GM12878 (cell line): Measurements from ENCODE around the gene NTN1. TPM values are rescaled to one million over a fixed set of nuclear protein-coding genes. Genes with fewer than 3 reads are reported as not detected.
A peak's percentile ranks its signal among the peaks of the same experiment; 100 is the strongest.

Experiments used
- ATAC-seq: fragments of 200-7000 bp; cut with Tn5 transposase; 3 replicates; pipeline ENCODE4 v1.9.1; 2020; ENCODE audit warnings: mild to moderate bottlenecking, moderate library complexity
- BruUV-seq: library from RNA; stranded (reverse); fragments of 400-500 nt; replicated peaks from 2 replicates; lab custom pipeline; 2021; lab: Mats Ljungman, UMichigan
- CTCF ChIA-PET: fragments of 300-600 bp; sonication (Branson Sonifier 250); formaldehyde crosslinking; extraction: SDS; loops from one replicate; lab custom pipeline; 2021; ENCODE audit warnings: inconsistent platforms; lab: Yijun Ruan, JAX
- POLR2A ChIA-PET: fragments of 350-600 bp; formaldehyde crosslinking; extraction: SDS; loops from one replicate; lab custom pipeline; 2021; ENCODE audit warnings: inconsistent platforms; lab: Charles Lee
- RAD21 ChIA-PET: fragments of 300-600 bp; sonication (Branson Sonifier 250); formaldehyde crosslinking; loops from one replicate; lab custom pipeline; 2023; ENCODE audit warnings: antibody characterized with exemption; ENCODE audit not compliant: unreplicated experiment; lab: Charles Lee
- SMC1A ChIA-PET: fragments of 300-600 bp; sonication (Branson Sonifier 250); formaldehyde crosslinking; loops from one replicate; lab custom pipeline; 2023; ENCODE audit not compliant: unreplicated experiment, uncharacterized antibody; lab: Charles Lee
- DNase-seq: peaks from one replicate; pipeline ENCODE4 v3.0.0-alpha.2; 2011; ENCODE audit warnings: low read depth, low spot score
- FAIRE-seq: peaks from 3 replicates; lab custom pipeline; 2011; peaks lifted over from hg19 to GRCh38; lab: Jason Lieb, UNC
- H2AFZ ChIP-seq: 2 replicates; pipeline ENCODE4 v1.6.0; 2011; ENCODE audit warnings: low read depth, low read length, control low read depth; ENCODE audit not compliant: control insufficient read depth
- H3K27ac ChIP-seq: 2 replicates; pipeline ENCODE4 v1.5.1; 2011; ENCODE audit warnings: control low read depth; ENCODE audit not compliant: control insufficient read depth, insufficient read depth
- H3K27me3 ChIP-seq, 2 experiments: replicated peaks in 1 of 2; 2 replicates each; pipeline versions ENCODE4 v1.6.0 to v1.6.1; 2011; ENCODE audit warnings: low read length in 1 of 2; ENCODE audit not compliant: control insufficient read depth in 2 of 2, insufficient read depth in 2 of 2
- H3K36me3 ChIP-seq, 2 experiments: 2 replicates each; pipeline ENCODE4 v1.5.1; 2011; ENCODE audit warnings: low read length in 1 of 2; ENCODE audit not compliant: control insufficient read depth in 2 of 2, insufficient read depth in 2 of 2
- H3K4me1 ChIP-seq: 2 replicates; pipeline ENCODE4 v1.6.1; 2011; ENCODE audit warnings: mild to moderate bottlenecking, low read length, moderate library complexity, mixed read lengths; ENCODE audit not compliant: control insufficient read depth, insufficient read depth
- H3K4me2 ChIP-seq: 2 replicates; pipeline ENCODE4 v1.6.0; 2011; ENCODE audit warnings: control low read depth; ENCODE audit not compliant: control insufficient read depth, insufficient read depth
- H3K4me3 ChIP-seq: fragments of 200-600 bp; sonication (generic); 2 replicates; pipeline ENCODE4 v1.5.1; 2016
- H3K79me2 ChIP-seq: 2 replicates; pipeline ENCODE4 v1.6.0; 2011; ENCODE audit warnings: low read length; ENCODE audit not compliant: control insufficient read depth, insufficient read depth
- H3K9ac ChIP-seq: 2 replicates; pipeline ENCODE4 v1.8.0; 2011; ENCODE audit warnings: low read length, control low read depth, mixed read lengths; ENCODE audit not compliant: control insufficient read depth, insufficient read depth
- H3K9me3 ChIP-seq: replicated peaks from 3 replicates; pipeline ENCODE4 v1.5.1; 2011; ENCODE audit warnings: mild to moderate bottlenecking, low read length; ENCODE audit not compliant: control insufficient read depth, insufficient read depth
- H4K20me1 ChIP-seq: 2 replicates; pipeline ENCODE4 v1.6.0; 2011; ENCODE audit not compliant: control insufficient read depth, insufficient read depth
- BHLHE40 ChIP-seq, 2 experiments: fragments of 450-650 bp in 1 of 2; IDR thresholded peaks; 2 replicates each; pipeline ENCODE4 v1.6.1; 2011 to 2017; ENCODE audit warnings: low read depth in 2 of 2, borderline replicate concordance in 1 of 2, improper control_type of control experiment in 1 of 2, low read length in 1 of 2, mild to moderate bottlenecking in 1 of 2
- BMI1 ChIP-seq: fragments of 450-650 bp; IDR thresholded peaks from 2 replicates; pipeline ENCODE4 v1.6.1; 2016; ENCODE audit warnings: mild to moderate bottlenecking, moderate library complexity, borderline replicate concordance
- CBX3 ChIP-seq: fragments of 200-600 bp; sonication (generic); IDR thresholded peaks from 2 replicates; pipeline ENCODE4 v1.6.1; 2016; ENCODE audit warnings: low read depth, borderline replicate concordance
- CHD2 ChIP-seq: IDR thresholded peaks from 2 replicates; pipeline ENCODE4 v1.6.1; 2011; ENCODE audit warnings: low read depth, low read length, improper control_type of control experiment, borderline replicate concordance
- EED ChIP-seq: sonication (generic); IDR thresholded peaks from 2 replicates; pipeline ENCODE4 v1.6.1; 2016; ENCODE audit warnings: antibody characterized with exemption, low read depth
- JUND ChIP-seq: IDR thresholded peaks from 2 replicates; pipeline ENCODE4 v1.6.1; 2012; ENCODE audit warnings: low read depth, mild to moderate bottlenecking, low read length, improper control_type of control experiment, moderate library complexity
- MEF2A ChIP-seq: IDR thresholded peaks from 2 replicates; pipeline ENCODE4 v1.6.1; 2011; ENCODE audit warnings: low read depth, mild to moderate bottlenecking, low read length, moderate library complexity; ENCODE audit not compliant: insufficient read depth
- RCOR1 ChIP-seq: conservative IDR thresholded peaks from 2 replicates; pipeline ENCODE4 v1.6.1; 2012; ENCODE audit warnings: low read depth, low read length, improper control_type of control experiment
- SREBF1 ChIP-seq: IDR thresholded peaks from 2 replicates; pipeline ENCODE4 v1.6.1; 2012; ENCODE audit warnings: mild to moderate bottlenecking, low read length
- TARDBP ChIP-seq: IDR thresholded peaks from 2 replicates; pipeline ENCODE4 v1.6.1; 2016; ENCODE audit warnings: borderline replicate concordance
- WGBS: methylation state at CpG from one replicate; pipeline ENCODE4 v1.1.6; 2016; ENCODE audit warnings: low lambda C conversion rate; ENCODE audit not compliant: insufficient replicate concordance, insufficient coverage; ENCODE audit errors: missing lambda C conversion rate; 5-methylcytosine and 5-hydroxymethylcytosine counted together
- in situ Hi-C: fragments of 300-500 bp; cut with MboI; formaldehyde crosslinking; loops from 9 replicates; pipeline ENCODE4 v1.14.3; 2018; ENCODE audit warnings: mixed read lengths
- intact Hi-C: fragments of 100-400 bp; cut with micrococcal nuclease; formaldehyde crosslinking; loops from one replicate; pipeline ENCODE4 v1.14.2; 2022; ENCODE audit not compliant: unreplicated experiment
- polyA plus RNA-seq, 11 experiments: library from polyadenylated mRNA; depleted of rRNA in 4 of 11; unstranded in 6 of 11; stranded (reverse) in 5 of 11; fragments of >200 nt; fragmentation: Nextera tagmentation in 4 of 11; fragmentation: Illumina TruSeq in 1 of 11; extraction: Ambion mirVana in 4 of 11; extraction: Trizol in 1 of 11; gene quantifications; 1 replicate in 1 of 11; 2 replicates in 10 of 11; pipeline versions ENCODE4 v1.2.1 to v1.2.3, GENCODE V29; 2011 to 2016; ENCODE audit warnings: inconsistent platforms in 2 of 11, missing spikeins in 2 of 11, low read depth in 1 of 11
- total RNA-seq, 4 experiments: library from RNA; depleted of rRNA in 3 of 4; stranded (reverse); fragments of >200 nt in 3 of 4; fragmentation: Illumina TruSeq in 1 of 4; extraction: Trizol in 1 of 4; gene quantifications; 2 replicates each; pipeline versions ENCODE4 v1.2.1 to v1.2.3, GENCODE V29; 2013 to 2021
- TF ChIP-seq, protein P1 (sequence below): IDR thresholded peaks from 2 replicates; pipeline ENCODE4 v1.6.1; 2012; ENCODE audit warnings: low read length, inconsistent platforms
- TF ChIP-seq, protein P2 (sequence below): fragments of 450-650 bp; IDR thresholded peaks from 2 replicates; pipeline ENCODE4 v1.6.1; 2016; ENCODE audit warnings: mild to moderate bottlenecking

The NTN1 gene
- total and polyA plus RNA-seq, 10 of the 15 experiments (the other 5 are each of a cell fraction or from before 2014, with no cell fraction given), result 0.02 to 0.89 (median 0.35) TPM

DNA sequence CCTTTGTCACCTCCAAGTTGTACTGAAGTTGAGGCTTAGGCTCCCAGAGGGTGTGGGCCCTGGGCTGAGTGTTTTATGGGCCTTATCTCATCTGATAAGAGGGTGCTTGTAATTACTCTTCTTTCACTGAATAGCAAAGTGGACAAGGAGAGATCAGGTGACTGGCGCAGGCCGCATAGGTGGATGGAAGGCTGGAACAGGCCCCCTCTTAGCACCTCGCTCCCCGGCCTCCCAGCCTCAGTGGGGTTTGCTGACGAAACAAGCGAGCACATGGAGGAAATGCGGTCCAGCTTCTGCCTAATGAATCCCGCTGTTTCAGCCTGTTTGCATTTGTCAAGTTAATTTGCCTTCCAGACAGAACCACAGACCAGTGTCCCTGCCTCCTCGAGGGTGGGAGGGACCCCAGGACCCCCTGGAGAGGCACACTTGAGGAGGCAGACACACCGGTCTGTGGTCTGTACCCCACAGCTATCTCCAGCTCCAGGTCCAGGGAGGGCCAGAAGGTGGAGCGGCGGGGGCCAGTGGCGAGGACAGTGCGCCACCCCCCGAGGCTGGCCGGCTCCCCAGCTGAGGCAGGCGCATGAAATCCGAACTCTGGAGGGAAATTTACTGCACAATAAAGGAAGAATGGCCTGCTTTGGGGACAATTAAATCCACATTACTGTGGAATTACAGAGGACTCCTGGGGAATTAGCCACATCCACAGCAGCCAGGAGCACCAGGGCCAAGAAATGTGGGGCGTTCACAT is 123.4 kb downstream of the NTN1 start (continued):
- TF ChIP-seq JUND, result no peak

DNA sequence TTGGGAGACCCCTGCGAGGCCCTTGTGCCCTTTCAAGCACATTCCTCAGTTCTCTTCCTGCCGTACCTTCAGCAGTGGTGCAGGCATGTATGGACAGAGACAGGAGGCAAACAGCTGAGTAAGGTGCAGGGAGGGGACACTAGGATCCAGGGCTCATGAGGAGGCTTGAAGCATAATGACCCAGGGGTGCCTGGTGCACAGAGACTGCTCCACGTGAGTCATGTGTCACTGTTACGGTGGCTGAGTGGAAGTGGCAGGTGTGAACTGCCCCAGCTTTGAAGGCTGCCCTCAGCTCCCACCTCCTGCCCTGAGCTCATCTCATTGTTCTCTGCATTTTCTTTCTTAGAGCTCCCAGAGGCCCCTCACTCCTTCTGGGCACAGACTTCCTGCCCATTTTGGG is 124.8 kb downstream of the NTN1 start:
- no peaks in the 10 kb centered on the region for H3K4me1 ChIP-seq
- ChIA-PET RAD21 (no interaction called here), CTCF (interaction anchor here (1.4 kb wide), 1 partner anchor 146 kb away, joined by 5 read pairs; no protein-coding TSS in a partner anchor), SMC1A (no interaction called here), POLR2A (no interaction called here)
- H3K4me2 ChIP-seq, result no peak overlapping the region
- no peak overlapping the region for H3K27ac ChIP-seq
- BruUV-seq, result no TSS peak
- in situ Hi-C loops, result no loop called here
- H3K79me2 ChIP-seq, result no peaks in the 10 kb centered on the region
- no peak overlapping the region for H3K9ac ChIP-seq
- H3K36me3 ChIP-seq, result no peaks in the 10 kb centered on the region
- H3K9me3 ChIP-seq, result no peaks in the 10 kb centered on the region
- FAIRE-seq (no peak), DNase-seq (no peak), ATAC-seq (no peak)
- intact Hi-C loops, result no loop called here
- H2AFZ ChIP-seq, result no peak overlapping the region
- no peak overlapping the region for H3K4me3 ChIP-seq
- TF ChIP-seq RCOR1 (no peak), BHLHE40 (IDR thresholded peaks at IDR 0.05; ENCODE audit: borderline replicate concordance in 1 of 2, low read depth in 2 of 2, low read length in 1 of 2) (0 out of 4 replicates have a peak, but pooled peaks of 1 of the 2 experiments have one; percentile 12)
- WGBS, result 28% methylated on average over 4 of the region's 4 CpGs
- no peaks in the 10 kb centered on the region; a peak in 2 of 4 replicates for H3K27me3 ChIP-seq
- no peaks in the 10 kb centered on the region for H4K20me1 ChIP-seq

DNA sequence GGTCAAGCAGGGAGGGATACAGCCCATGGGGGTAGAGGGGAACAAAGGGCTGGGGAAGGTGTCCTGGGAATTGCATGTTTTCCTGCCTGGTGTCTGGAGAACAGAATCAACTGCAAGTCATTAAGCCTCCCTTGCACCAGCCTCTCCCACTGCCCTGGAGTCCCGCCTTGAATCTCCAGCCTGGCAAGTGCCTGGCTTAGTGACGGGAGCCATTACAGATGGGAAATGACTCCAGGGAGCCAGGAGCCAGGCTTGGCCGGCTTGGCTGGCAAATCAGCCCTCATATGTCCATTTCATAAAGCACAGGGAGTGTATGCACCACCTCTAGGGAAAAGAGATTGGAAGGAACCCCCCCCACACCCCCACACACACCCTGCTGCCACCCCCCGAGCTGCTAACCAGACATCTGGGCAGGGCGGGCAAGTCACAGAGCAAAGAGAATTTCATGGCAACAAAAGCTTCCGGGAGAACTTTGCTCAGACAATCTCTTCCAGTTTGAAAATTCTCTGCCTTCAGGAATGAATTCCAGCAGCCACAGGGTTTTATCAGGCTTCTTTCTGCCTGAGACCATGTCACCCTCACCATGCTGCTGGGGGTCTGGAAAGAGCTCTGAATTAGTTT is 127.7 kb downstream of the NTN1 start:
- Histone ChIP-seq H3K4me3 (no peak overlapping the region), H3K9ac (no peak overlapping the region), H2AFZ (no peak overlapping the region), H3K36me3 (no peaks in the 10 kb centered on the region), H3K27me3 (no peaks in the 10 kb centered on the region; a peak in 2 of 4 replicates), H3K4me2 (no peak overlapping the region), H3K27ac (no peak overlapping the region), H4K20me1 (no peaks in the 10 kb centered on the region), H3K4me1 (no peaks in the 10 kb centered on the region), H3K9me3 (no peaks in the 10 kb centered on the region), H3K79me2 (no peaks in the 10 kb centered on the region)
- no peak for ATAC-seq
- intact Hi-C loops, result no loop called here
- 36% methylated on average over 6 of the region's 6 CpGs for WGBS
- BruUV-seq, result no TSS peak
- ChIA-PET CTCF (no interaction called here), POLR2A (no interaction called here), SMC1A (no interaction called here), RAD21 (no interaction called here)
- FAIRE-seq, result no peak
- no peak for DNase-seq
- in situ Hi-C loops, result no loop called here
- TF ChIP-seq, protein P1, sequence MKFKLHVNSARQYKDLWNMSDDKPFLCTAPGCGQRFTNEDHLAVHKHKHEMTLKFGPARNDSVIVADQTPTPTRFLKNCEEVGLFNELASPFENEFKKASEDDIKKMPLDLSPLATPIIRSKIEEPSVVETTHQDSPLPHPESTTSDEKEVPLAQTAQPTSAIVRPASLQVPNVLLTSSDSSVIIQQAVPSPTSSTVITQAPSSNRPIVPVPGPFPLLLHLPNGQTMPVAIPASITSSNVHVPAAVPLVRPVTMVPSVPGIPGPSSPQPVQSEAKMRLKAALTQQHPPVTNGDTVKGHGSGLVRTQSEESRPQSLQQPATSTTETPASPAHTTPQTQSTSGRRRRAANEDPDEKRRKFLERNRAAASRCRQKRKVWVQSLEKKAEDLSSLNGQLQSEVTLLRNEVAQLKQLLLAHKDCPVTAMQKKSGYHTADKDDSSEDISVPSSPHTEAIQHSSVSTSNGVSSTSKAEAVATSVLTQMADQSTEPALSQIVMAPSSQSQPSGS, result no peak
- no peak for TF ChIP-seq RCOR1
- TF ChIP-seq SREBF1, result no peak
- TF ChIP-seq BMI1, result no peak
- TF ChIP-seq EED, result no peak
- TF ChIP-seq TARDBP, result no peak
- TF ChIP-seq CBX3, result no peak
- no peak for TF ChIP-seq MEF2A
- no peak for TF ChIP-seq CHD2
- TF ChIP-seq, protein P2, sequence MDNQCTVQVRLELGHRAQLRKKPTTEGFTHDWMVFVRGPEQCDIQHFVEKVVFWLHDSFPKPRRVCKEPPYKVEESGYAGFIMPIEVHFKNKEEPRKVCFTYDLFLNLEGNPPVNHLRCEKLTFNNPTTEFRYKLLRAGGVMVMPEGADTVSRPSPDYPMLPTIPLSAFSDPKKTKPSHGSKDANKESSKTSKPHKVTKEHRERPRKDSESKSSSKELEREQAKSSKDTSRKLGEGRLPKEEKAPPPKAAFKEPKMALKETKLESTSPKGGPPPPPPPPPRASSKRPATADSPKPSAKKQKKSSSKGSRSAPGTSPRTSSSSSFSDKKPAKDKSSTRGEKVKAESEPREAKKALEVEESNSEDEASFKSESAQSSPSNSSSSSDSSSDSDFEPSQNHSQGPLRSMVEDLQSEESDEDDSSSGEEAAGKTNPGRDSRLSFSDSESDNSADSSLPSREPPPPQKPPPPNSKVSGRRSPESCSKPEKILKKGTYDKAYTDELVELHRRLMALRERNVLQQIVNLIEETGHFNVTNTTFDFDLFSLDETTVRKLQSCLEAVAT, result no peak
